ENCODE data around the gene COX8C. TPM values are rescaled to one million over a fixed set of nuclear protein-coding genes. Genes with fewer than 3 reads are reported as not detected.

Gene COX8C
- polyA plus RNA-seq, 3 donors from 2014 or later: not detected

- Mint-ChIP-seq H3K4me3 (no peak overlapping the region), H3K9me3 (no peaks in the 10 kb centered on the region), H3K27me3 (ENCODE audit: low read depth in 3 of 3) (no peaks in the 10 kb centered on the region), H3K4me1 (peaks cover 32 to 57% of the 10 kb centered on the region in 2 donors), H3K36me3 (peaks cover 0 to 3% (median 0%) of the 10 kb centered on the region in 3 donors), H3K27ac (no peak overlapping the region)
- no peak for DNase-seq
Measured at GRCh38 chr14:93315575-93315974, 31.4 kb upstream of the COX8C start.

GRCh38 chr14:93316716-93317115 is 30.3 kb upstream of the COX8C start:
- no peak for DNase-seq
- peaks cover 0 to 3% (median 0%) of the 10 kb centered on the region in 3 donors for H3K36me3 Mint-ChIP-seq
- no peaks in the 10 kb centered on the region for H3K9me3 Mint-ChIP-seq
- peaks cover 33 to 65% of the 10 kb centered on the region in 2 donors for H3K4me1 Mint-ChIP-seq
- no peak overlapping the region for H3K4me3 Mint-ChIP-seq
- H3K27me3 Mint-ChIP-seq (ENCODE audit: low read depth in 3 of 3): no peaks in the 10 kb centered on the region
- no peak overlapping the region for H3K27ac Mint-ChIP-seq

GRCh38 chr14:93317210-93317874 is 29.6 kb upstream of the COX8C start:
- Mint-ChIP-seq H3K27ac (no peak overlapping the region), H3K4me1 (peaks cover 32 to 65% of the 10 kb centered on the region in 2 donors), H3K36me3 (peaks cover 0 to 3% (median 0%) of the 10 kb centered on the region in 3 donors), H3K9me3 (no peaks in the 10 kb centered on the region), H3K4me3 (no peak overlapping the region), H3K27me3 (ENCODE audit: low read depth in 3 of 3) (no peaks in the 10 kb centered on the region)
- no peak for DNase-seq

GRCh38 chr14:93317875-93318807 is 28.8 kb upstream of the COX8C start:
- H3K27me3 Mint-ChIP-seq (ENCODE audit: low read depth in 3 of 3): no peaks in the 10 kb centered on the region
- H3K36me3 Mint-ChIP-seq: peaks cover 0 to 3% (median 0%) of the 10 kb centered on the region in 3 donors
- DNase-seq: no peak
- H3K9me3 Mint-ChIP-seq: no peaks in the 10 kb centered on the region
- no peak overlapping the region for H3K27ac Mint-ChIP-seq
- H3K4me3 Mint-ChIP-seq: no peak overlapping the region
- peaks cover 28 to 63% of the 10 kb centered on the region in 2 donors for H3K4me1 Mint-ChIP-seq

GRCh38 chr14:93318927-93319326 is 28.1 kb upstream of the COX8C start:
- DNase-seq: no peak
- Mint-ChIP-seq H3K4me1 (peaks cover 32 to 70% of the 10 kb centered on the region in 2 donors), H3K9me3 (no peaks in the 10 kb centered on the region), H3K4me3 (no peak overlapping the region), H3K27ac (no peak overlapping the region), H3K27me3 (ENCODE audit: low read depth in 3 of 3) (no peaks in the 10 kb centered on the region), H3K36me3 (peaks cover 0 to 7% (median 0%) of the 10 kb centered on the region in 3 donors)

- peak overlapping the region in 3 of 6 donors; percentile 1 to 59 (median 5) for H3K27ac Mint-ChIP-seq
- peaks cover 33 to 76% of the 10 kb centered on the region in 2 donors for H3K4me1 Mint-ChIP-seq
- no peaks in the 10 kb centered on the region for H3K9me3 Mint-ChIP-seq
- no peak for DNase-seq
- H3K4me3 Mint-ChIP-seq: peak overlapping the region in 1 of 5 donors; percentile 5
- H3K36me3 Mint-ChIP-seq: peaks cover 0 to 7% (median 0%) of the 10 kb centered on the region in 3 donors
- no peaks in the 10 kb centered on the region for H3K27me3 Mint-ChIP-seq (ENCODE audit: low read depth in 3 of 3)
Measured at GRCh38 chr14:93319494-93319893, 27.5 kb upstream of the COX8C start.

- Mint-ChIP-seq H3K9me3 (no peaks in the 10 kb centered on the region), H3K36me3 (peaks cover 0 to 7% (median 0%) of the 10 kb centered on the region in 3 donors), H3K27ac (peak overlapping the region in 4 of 6 donors; percentile 1 to 59 (median 6)), H3K4me3 (peak overlapping the region in 3 of 5 donors; percentile 2 to 40 (median 16)), H3K27me3 (ENCODE audit: low read depth in 3 of 3) (no peaks in the 10 kb centered on the region), H3K4me1 (peaks cover 37 to 81% of the 10 kb centered on the region in 2 donors)
- DNase-seq: no peak
Measured at GRCh38 chr14:93319958-93320357, 27.0 kb upstream of the COX8C start.

GRCh38 chr14:93320489-93320888 is 26.5 kb upstream of the COX8C start:
- H3K27ac Mint-ChIP-seq: no peak overlapping the region
- H3K9me3 Mint-ChIP-seq: no peaks in the 10 kb centered on the region
- peaks cover 40 to 82% of the 10 kb centered on the region in 2 donors for H3K4me1 Mint-ChIP-seq

GRCh38 chr14:93322929-93323599 is 23.9 kb upstream of the COX8C start:
- Mint-ChIP-seq H3K4me3 (no peak overlapping the region), H3K4me1 (peaks cover 40 to 76% of the 10 kb centered on the region in 2 donors), H3K27me3 (ENCODE audit: low read depth in 3 of 3) (no peaks in the 10 kb centered on the region), H3K9me3 (no peaks in the 10 kb centered on the region), H3K27ac (no peak overlapping the region), H3K36me3 (peaks cover 0 to 4% (median 0%) of the 10 kb centered on the region in 3 donors)
- DNase-seq: no peak

More at GRCh38 chr14:93320489-93320888, 26.5 kb upstream of the COX8C start:
- Mint-ChIP-seq H3K27me3 (ENCODE audit: low read depth in 3 of 3) (no peaks in the 10 kb centered on the region), H3K4me3 (no peak overlapping the region), H3K36me3 (peaks cover 0 to 7% (median 0%) of the 10 kb centered on the region in 3 donors)
- no peak for DNase-seq

GRCh38 chr14:93323600-93324174 is 23.3 kb upstream of the COX8C start:
- Mint-ChIP-seq H3K4me1 (peaks cover 39 to 75% of the 10 kb centered on the region in 2 donors), H3K36me3 (peaks cover 0 to 4% (median 0%) of the 10 kb centered on the region in 3 donors), H3K4me3 (no peak overlapping the region), H3K27ac (no peak overlapping the region), H3K9me3 (no peaks in the 10 kb centered on the region), H3K27me3 (ENCODE audit: low read depth in 3 of 3) (no peaks in the 10 kb centered on the region)
- DNase-seq: no peak

- no peak overlapping the region for H3K27ac Mint-ChIP-seq
- H3K27me3 Mint-ChIP-seq (ENCODE audit: low read depth in 3 of 3): no peaks in the 10 kb centered on the region
- no peak overlapping the region for H3K4me3 Mint-ChIP-seq
- peaks cover 39 to 75% of the 10 kb centered on the region in 2 donors for H3K4me1 Mint-ChIP-seq
- no peaks in the 10 kb centered on the region for H3K9me3 Mint-ChIP-seq
- no peak for DNase-seq
- peaks cover 0 to 4% (median 0%) of the 10 kb centered on the region in 3 donors for H3K36me3 Mint-ChIP-seq
Measured at GRCh38 chr14:93326196-93326595, 20.8 kb upstream of the COX8C start.

GRCh38 chr14:93328546-93328945 is 18.4 kb upstream of the COX8C start:
- peaks cover 4 to 10% (median 5%) of the 10 kb centered on the region in 3 donors for H3K27me3 Mint-ChIP-seq (ENCODE audit: low read depth in 3 of 3)
- no peaks in the 10 kb centered on the region for H3K9me3 Mint-ChIP-seq
- peaks cover 48 to 70% of the 10 kb centered on the region in 2 donors for H3K4me1 Mint-ChIP-seq
- no peak for DNase-seq
- H3K36me3 Mint-ChIP-seq: peaks cover 0 to 4% (median 0%) of the 10 kb centered on the region in 3 donors
- no peak overlapping the region for H3K4me3 Mint-ChIP-seq
- H3K27ac Mint-ChIP-seq: no peak overlapping the region

GRCh38 chr14:93329965-93330608 is 16.9 kb upstream of the COX8C start:
- DNase-seq: no peak
- Mint-ChIP-seq H3K4me1 (peaks cover 48 to 66% of the 10 kb centered on the region in 2 donors), H3K27ac (peak overlapping the region in 2 of 6 donors; percentile 2 to 92), H3K27me3 (ENCODE audit: low read depth in 3 of 3) (peaks cover 5 to 11% (median 9%) of the 10 kb centered on the region in 3 donors), H3K36me3 (no peaks in the 10 kb centered on the region), H3K4me3 (peak overlapping the region in 2 of 5 donors; percentile 23 to 67), H3K9me3 (no peaks in the 10 kb centered on the region)

All from immature natural killer cell (primary cell).